CD4-positive, alpha-beta T cell treated with Interleukin-4 for 1 hour (primary cell): ENCODE data around the gene ATP1A2.

ENCODE experiments used
- DNase-seq, 2 donors: peaks; one replicate each; pipeline ENCODE4 v3.0.0-alpha.2; 2020 to 2022

Gene ATP1A2

GRCh38 chr1:160085686-160086455 lies 29.7 kb upstream of the ATP1A2 start:
- DNase-seq, result peak; percentile 77 to 78

DNA sequence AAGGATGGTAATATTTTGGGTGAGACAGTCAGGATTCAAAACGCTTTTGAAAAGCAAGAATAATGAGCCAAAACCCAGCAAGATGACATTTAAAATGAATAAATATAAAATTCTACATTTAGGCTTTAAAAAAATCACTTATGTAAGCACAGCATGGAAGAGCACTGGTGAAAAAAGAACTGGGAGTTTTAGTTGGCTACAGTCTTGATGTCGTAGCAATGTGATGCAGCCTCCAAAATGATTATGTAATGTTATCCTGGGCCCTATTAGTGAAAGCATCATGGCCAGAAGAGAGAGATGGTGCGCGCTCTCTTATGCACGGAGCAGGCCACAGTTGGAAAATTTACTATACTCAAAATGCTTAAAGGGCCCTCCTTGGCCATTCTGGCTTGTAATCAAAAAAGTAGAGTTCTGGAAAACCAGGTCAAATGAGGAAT lies 29.1 kb upstream of the ATP1A2 start:
- DNase-seq, result no peak

DNA sequence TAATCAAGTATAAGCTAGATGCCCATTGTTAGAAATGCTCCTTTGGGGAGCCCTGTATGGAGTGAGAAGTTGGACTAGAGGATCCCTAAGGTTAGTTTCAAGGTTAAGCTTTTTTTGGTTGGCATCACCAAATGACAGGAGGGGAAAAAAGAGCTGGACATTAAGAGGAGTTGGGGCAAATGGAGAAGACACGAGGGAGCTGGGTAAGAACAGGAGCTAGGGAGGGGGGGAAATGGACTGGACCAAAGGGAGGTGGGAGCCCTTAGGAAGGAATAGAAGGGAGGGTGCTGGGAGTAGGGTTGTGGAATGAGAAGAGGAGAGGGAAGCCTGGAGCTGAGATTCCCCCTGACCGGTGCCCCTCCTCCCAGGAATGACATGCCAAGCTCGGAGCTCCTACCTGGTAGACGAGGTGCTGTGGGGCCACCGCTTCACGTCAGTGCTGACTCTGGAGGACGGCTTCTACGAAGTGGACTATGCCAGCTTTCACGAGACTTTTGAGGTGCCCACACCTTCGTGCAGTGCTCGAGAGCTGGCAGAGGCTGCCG lies 28.4 kb upstream of the ATP1A2 start:
- no peak for DNase-seq

DNA sequence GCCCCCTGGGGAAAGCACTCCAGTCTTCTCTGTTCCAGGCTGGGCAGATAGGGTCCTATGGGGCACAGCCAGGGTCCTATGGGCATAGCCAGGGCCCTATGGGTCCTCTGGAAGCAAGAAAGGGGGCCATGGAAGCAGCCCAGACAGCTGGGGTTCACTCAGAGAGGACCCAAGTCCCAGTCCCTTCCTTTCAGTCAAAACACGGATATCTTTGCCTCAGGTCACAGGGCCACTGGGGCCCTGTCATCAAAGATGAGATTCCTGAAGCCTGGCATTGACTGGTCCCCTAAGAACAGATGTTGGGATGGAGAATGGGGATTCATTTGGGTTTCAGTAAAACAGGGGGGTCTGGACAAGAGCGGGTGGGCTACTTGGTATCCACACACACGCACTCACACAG lies 25.7 kb upstream of the ATP1A2 start:
- DNase-seq, result no peak

DNA sequence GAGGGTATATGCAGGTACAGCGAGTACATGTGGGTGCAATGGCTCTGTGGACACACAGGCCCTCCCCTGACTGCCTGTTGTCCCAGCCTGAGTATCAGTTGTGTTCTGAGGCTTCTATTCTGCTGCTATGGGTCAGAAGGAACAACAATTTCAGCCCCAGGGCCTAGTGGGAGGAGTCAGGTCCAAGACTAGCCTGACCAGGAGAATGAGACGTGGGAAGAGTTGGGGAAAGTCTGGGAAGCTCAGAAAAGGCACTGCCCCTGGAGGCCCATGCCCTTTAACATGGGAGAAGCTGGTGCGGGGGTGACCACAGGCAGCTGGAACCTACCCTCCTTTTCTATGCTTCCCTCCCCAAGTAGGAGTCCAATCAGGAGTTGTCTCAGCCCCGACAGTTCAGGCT lies 24.8 kb upstream of the ATP1A2 start:
- DNase-seq, result no peak

DNA sequence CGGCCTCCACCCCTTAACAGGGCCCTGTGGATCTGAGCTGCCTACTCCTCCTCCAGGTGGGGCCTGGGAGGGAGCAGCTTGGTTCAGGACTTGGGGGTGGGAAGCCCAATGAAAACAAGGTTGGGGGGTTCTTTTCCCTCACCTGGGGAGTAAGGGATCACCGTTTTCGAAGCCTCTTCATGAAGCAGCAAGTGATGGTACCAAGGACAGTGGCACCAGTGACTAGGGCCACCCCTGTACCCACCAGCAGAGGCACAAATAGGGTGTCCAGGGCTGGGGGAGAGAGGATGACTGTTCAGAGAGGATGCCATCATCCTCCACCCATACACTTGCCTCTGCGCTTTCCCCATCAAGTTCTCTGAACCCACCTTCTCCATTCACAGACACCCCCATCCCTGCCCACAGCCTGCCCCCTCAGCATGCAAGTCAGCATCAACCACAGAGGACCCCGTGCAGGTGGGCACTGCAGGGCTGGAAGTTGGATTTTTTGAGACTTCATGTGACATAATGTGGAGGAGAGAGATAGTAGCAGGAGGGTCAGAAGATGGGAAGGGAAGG lies 23.8 kb upstream of the ATP1A2 start:
- no peak for DNase-seq

- no peak for DNase-seq
Observed at GRCh38 chr1:160092366-160093068, 23.0 kb upstream of the ATP1A2 start.

DNA sequence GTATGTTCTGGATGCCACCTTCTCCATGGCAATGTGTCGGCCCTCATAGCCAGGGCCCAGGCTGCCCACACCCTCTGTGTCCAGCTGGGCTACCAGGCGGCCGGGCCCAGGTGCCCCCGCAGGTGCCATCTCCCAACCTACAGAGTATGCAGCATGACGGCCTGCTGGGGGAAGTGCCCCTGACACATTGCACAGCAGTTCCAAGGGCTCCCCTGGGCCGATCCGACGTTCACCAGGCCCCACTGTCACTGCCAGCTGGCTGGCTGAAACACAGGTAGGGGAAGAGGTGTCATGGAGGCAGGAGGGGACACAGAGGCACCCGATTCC lies 22.5 kb upstream of the ATP1A2 start:
- no peak for DNase-seq

GRCh38 chr1:160093624-160094290 lies 21.8 kb upstream of the ATP1A2 start:
- no peak for DNase-seq

DNA sequence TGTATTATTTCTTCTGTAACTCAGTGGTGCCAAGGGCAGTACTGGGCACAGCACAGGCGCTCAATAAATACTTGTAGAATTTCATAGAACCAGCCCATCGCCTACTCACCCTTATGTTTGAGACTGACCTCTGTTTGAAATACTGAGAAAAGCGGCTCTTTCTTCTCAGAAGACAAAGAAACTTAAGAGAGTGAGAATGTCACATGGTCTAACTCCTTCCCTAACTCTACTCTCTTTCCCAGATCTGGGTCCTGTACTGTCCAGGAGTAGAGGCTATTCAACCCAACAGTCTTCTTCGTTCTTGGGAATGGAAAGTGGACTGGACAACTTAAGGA lies 21.3 kb upstream of the ATP1A2 start:
- DNase-seq, result no peak

DNA sequence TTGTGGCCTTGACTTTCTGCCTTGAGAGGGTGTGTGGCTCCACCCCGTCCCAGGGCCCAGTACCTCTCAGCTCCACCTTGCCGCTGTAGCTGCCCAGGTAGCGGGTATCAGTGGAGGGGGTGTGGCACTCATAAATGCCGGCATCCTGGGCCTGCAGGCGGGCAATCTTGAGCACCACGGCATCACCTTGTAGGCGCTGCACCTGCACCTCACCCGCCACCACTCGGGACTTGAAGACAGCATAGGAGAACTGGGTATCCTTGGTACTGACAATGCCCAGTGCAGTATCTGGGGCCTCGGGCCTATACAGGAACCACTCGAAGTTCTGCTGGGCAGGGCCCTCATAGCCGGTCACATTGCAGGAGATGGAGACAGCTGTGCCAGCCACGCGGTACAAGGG lies 20.8 kb upstream of the ATP1A2 start:
- no peak for DNase-seq

DNA sequence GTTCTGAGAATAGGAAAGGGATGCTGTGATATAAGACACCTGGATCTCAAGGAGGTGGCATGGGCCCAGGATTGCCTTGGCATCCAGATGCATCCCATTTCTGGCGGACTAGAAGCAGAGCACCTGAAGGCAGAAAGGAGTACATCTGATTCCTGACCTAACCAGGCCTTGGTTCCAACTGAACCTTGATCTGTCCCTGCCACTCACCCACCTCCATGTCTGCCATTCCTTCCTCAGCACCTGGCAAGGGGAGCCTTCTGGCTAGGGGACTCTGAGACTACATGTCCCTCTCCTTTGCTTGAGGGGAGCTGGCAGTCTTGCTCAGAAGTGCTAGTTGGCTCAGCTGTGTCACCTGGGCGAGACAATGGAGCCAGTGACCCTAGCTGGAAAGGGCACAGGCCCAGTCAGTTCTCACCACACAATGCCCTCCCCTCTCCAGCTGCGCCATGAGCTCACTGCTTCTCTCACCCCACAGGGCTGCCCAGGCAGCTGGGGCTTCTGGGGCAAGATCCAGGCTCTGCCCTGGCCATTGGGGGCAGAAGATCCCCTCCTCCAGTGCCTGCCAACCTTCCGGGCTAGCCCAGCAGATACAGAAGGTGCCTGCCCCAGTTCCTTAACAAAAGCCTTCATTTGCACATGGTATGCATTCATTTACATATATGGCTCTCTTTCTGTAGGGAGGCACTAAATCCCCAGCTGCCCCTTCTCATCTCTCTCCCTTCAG lies 20.0 kb upstream of the ATP1A2 start:
- DNase-seq, result no peak

DNA sequence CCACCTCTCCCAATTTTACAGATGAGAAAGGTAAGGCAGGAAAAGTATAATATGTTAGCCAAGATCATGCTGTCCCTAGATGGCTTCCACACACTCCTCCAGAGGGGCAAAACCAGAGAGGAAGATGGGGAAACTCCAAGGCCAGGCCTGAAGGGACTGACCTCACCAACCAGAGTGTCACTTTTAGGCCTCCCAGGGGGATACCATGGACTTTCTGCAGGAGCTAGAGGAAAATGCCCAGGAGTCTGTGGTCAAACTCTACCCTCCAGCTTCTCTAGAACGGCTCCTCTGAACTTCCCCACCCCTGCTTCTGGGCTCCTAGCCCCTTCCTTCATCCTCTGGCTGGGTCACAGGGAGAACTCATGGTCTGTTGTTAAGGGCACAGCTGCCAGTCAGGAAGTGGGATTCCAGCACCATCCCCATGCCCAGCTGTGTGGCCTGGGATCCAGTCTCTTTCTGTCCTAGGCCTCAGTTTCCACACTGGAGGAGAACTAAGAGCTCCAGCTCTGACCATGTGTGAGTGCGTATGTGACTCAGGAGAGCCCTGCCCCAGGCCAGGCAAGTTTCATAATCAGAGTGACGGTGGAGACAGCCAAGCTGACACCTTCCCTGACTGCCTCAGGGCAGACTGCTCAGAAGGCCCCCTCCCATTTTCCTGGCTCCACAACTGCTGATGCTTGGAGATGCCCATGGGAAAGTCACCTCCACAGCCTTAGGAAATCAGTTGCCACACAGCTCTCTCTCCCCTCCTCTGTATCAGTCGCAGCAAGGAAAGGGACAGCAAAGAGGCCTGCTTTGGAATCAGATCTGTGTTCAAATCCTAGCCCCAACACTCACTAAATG lies 19.1 kb upstream of the ATP1A2 start:
- peak in 1 of 2 donors; percentile 35 for DNase-seq

GRCh38 chr1:160097151-160097910 lies 18.2 kb upstream of the ATP1A2 start:
- peak in 1 of 2 donors; percentile 19 for DNase-seq

DNA sequence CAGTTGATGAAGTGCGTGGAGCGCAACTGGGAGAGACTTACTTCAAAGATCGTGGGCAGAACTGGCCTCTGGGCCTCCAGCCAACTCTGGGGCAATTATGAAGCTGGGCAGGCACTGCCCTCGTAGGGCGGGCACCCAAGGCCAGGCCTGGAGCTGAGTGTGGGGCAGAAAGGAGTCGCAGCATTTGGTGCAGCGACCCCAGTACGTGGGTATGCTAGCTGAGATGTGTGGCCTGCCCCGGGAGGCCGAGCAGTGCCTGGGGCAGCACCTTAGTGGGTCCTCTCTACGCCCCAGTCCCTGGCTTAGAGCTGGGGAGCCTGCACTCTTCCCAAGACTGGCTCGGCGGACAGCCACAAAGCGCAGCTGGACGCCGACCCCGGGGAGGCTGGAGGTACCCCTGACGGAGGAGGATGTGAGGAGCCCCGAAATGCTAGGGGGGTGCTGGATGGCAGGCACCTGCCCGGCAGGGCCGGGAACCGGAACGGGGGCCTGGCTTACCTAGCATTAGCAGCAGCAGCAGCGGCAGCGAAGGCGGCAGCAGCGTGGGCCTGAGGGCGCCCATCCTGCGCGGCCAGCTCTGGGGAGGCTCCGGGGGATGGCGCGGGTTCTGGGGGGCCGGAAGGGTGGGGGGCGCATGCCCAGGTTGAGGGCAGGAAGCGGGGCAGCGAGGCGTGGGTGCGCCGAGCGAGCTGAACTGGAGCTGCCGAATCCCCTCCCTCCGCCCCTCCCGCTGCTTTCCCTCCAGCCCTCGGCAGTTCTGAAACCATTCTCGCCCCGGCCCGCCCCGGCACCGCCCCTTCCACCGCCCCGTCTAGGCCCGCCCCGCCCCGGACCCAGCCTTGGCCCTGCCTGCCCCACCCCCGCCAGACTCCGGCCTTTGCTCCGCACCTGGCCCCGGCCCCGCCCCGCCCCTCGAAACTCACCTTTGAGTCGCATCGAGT lies 17.4 kb upstream of the ATP1A2 start, which contains the start of gene IGSF8:
TSS of gene IGSF8 (minus strand) at position 709 of the 941 bp plus-strand sequence. CDS start at position 562, 147 bp downstream.
- DNase-seq, result peak; percentile 91 to 95

- DNase-seq, result peak; percentile 98
Observed at GRCh38 chr1:160098852-160099561, 16.6 kb upstream of the ATP1A2 start.

GRCh38 chr1:160099716-160100375 lies 15.7 kb upstream of the ATP1A2 start:
- no peak for DNase-seq

GRCh38 chr1:160101037-160101716 lies 14.4 kb upstream of the ATP1A2 start:
- peak; percentile 86 for DNase-seq
